Right renal pelvis (tissue), 4 donors: ENCODE data around the gene SASS6. TPM values are rescaled to one million over a fixed set of nuclear protein-coding genes. Genes with fewer than 3 reads are reported as not detected.

Experiments
- DNase-seq, 4 donors: peaks; one replicate each; pipeline ENCODE4 v3.0.0-alpha.2; 2013; ENCODE audit warnings: low read depth in 4 of 4, low spot score in 3 of 4, missing footprints in 1 of 4
- polyA plus RNA-seq, 4 donors: library from polyadenylated mRNA; unstranded; fragments of 120-200 nt; gene quantifications; one replicate each; pipeline ENCODE4 v1.2.1, GENCODE V29; 2013; ENCODE audit not compliant: insufficient read length in 4 of 4

The SASS6 gene, protein sequence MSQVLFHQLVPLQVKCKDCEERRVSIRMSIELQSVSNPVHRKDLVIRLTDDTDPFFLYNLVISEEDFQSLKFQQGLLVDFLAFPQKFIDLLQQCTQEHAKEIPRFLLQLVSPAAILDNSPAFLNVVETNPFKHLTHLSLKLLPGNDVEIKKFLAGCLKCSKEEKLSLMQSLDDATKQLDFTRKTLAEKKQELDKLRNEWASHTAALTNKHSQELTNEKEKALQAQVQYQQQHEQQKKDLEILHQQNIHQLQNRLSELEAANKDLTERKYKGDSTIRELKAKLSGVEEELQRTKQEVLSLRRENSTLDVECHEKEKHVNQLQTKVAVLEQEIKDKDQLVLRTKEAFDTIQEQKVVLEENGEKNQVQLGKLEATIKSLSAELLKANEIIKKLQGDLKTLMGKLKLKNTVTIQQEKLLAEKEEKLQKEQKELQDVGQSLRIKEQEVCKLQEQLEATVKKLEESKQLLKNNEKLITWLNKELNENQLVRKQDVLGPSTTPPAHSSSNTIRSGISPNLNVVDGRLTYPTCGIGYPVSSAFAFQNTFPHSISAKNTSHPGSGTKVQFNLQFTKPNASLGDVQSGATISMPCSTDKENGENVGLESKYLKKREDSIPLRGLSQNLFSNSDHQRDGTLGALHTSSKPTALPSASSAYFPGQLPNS
- 10 to 100 TPM in 2 of 4 donors, 1 to 10 TPM in 2; 7.5 to 10.8 (median 10.0) TPM for polyA plus RNA-seq

DNA sequence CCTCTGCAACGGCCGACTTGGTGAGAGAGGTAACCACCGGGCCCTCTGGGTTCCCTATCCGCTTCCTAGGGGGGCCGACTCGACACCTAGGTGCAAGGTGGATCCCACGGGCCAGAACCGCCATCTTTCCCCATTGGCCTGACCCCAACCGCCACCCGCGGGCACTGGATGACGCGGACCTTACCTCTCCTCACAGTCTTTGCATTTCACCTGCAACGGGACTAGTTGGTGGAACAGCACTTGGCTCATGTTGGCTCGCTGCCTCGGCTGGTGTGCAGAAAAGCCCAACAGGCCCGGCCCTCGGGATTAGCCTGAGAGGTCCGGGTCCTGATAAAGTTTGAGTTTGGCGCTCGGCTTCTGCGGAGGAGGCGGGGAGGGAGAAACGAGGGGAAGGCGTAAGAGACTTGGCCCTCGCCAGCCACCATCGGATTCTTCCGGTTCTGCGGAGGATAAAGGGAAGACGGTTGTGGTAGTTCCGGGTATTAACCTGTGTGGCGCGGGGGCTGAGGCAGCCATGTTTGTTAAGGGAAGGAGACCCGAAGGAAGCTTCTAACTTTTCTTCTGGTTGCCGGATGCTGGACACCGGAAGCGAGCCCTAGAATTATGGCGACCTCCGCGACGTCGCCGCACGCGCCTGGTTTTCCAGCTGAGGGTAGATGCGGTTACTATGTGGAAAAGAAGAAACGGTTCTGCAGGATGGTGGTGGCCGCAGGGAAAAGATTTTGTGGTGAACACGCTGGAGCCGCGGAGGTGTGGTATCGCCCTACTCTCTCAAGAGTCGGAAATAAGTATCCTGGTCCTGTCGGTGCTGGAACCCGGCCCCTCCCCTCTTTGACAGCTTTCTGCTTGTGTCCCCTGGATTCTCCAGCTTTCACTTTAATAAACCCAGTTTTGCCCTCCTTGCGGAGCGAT lies at the start of gene SASS6, which contains the start of gene TRMT13:
Gene SASS6, minus strand, starts transcription at position 365 of the 912 bp plus-strand sequence. Its CDS starts 116 bp downstream, at position 249.
Gene TRMT13, plus strand, starts transcription at position 598 of the 912 bp plus-strand sequence. Its CDS starts 6 bp downstream, at position 604.
- DNase-seq = peak; percentile 89 to 98 (median 97)

DNA sequence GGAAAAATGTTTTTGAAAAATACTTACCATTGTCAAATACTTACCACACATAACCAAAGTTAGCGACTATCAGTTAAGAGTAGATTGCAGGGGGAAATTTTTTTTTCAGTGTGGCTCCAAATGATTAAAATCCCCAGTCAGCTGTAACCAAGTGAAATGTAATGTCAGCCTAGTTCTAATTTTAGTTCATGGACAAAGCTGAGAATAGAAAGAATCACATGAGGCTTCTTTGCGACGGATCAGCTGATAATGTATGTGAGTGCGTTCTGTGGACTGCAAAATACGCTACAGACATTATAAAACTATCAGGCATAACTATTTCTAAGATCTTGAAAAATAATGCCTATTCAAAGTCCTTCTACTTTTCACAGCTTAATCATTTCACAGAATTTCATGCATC lies 45.4 kb upstream of the SASS6 start, which contains the start of gene LRRC39:
Gene LRRC39, minus strand, starts transcription at position 166 of the 400 bp plus-strand sequence. CDS start 9,740 bp downstream, outside the sequence.
- DNase-seq = no peak

DNA sequence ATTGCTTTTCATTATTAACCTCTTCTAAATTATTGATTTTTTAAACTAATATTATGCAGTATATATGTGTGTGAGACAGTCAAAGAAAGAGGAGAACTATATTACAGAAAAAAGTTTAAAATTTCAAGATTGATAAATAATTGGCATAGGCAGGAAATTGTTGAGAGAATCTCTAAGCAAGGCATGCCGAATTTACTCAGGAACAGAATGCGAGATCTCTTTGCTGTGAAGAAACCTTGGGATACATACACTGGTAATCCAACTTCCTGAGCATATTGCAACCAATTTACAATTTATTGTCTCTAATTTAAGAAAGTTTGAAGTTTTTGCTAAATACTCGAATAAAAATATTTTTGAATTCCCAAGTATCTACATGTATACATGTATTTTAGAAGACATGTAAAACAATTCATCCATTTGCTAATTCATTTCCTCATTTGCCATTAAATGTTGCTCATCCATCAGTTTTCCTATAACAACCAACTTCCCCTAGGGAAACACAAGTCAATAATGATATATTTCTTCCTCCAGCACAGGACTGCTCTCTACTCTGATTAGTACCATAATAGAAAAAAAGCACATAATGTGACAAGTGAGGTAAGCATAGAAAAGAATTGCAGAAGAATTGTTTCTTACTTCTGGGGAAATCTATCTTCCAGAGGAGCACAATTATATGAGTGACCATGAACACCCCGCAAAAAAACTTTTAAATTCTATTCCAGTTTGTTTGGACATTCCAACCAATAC lies 44.7 kb upstream of the SASS6 start:
- DNase-seq = no peak

DNA sequence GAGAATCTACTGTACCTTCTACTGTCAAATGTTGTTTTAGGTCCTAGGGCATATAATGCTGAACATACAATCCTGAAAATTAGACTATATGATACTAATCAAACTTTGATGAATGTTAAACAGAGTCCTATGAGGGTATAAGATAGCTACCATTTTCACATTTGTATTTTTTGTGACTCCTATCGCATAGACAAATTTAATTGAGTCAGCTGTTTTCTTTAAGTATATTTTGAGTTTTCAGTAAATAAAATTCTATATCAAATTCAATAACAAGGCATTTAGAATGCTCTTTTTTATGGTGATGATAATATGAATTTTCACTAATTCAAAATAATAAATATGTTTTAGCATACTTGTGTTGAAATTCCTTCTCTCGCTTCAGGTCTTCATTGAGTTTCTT lies 35.3 kb upstream of the SASS6 start:
- DNase-seq = no peak

DNA sequence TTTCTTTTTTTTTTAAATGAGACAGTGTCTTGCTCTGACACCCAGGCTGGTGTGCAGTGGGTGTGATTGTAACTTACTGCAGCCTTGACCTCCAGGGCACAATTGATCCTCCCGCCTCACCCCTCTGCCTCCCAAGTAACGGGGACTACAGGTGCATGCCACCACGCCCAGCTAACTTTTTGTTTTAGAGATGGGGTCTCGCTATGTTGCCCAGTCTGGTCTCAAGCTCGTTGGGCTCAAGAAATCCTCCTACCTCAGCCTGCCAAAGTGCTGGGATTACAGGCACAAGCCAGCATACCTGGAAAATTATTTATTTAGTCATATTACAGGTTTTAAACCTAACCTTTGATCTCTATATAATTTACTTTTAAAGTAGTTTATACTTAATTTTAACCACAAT lies 32.0 kb upstream of the SASS6 start:
- no peak for DNase-seq

DNA sequence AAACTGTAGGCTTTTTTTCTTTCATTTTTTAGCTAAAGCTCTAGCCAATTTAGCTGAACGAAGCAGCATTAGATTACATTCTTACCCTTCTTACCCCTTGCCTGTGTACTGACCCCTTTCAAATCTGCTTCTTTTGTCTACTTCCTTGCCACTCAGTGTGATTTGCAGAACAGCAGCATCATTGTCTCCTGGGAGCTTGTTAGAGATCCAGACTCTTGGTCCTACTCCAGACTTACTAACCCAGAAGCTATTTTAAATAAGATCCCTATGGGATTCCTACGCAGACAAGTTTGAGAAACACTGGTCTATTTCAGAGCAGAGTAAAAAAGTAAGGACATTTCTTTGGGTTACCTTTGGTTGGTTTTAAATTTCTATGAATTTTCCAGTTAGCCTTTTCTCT lies 31.5 kb upstream of the SASS6 start:
- no peak for DNase-seq

DNA sequence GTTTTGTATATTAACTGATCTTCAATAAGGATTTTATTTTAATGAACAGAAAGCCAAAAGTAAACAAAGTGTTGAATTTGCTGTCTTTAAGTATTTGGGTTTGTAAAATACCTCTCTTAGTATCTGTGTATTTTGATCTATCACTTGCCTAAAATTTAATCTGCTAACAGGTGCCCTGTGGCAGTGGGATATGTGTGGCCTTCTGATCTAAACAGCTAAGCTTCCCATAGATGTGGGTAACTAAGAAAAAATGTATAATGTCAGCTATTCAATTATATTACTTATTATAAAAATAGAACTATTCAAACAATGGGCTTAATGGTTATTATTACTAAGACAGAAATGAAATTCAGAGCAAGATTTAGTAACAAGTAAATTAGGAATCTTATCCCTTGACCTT lies 30.2 kb upstream of the SASS6 start:
- DNase-seq = no peak

DNA sequence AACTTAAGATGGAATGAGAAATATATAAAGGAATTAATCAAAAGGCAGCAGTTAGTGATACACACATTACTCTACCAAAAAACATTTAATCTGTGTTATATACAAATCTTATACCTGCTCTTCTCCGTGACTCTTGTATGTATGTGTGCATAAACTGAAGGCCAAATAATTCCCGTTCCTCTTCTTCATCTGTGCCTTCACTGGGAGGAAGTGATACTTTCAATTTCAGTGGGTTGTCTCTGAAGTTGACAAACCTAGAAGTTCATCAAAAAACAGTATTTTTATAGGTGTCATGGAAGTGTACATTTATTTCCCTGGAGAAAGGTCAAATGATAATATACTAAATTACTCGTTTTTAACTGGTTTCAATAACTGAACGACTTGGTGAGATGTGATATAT lies 19.5 kb upstream of the SASS6 start:
- DNase-seq = no peak

DNA sequence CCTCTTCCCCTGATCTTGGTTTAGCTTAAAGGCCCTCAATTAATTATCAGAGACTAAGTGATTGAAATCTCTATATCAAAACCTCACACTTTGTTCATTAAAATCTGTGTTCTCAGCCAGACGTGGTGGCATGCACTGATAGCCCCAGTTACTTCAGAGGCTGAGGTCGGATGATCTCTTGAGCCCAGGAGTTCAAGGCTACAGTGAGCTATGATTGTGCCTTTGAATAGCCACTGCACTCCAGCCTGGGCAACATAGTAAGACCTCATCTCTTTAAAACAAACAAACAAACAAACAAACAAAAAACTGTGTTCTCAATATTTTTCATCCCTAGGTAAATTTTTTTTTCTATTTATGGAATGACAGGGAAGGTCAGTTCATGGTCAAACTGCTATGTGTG lies 18.9 kb upstream of the SASS6 start:
- DNase-seq = no peak

DNA sequence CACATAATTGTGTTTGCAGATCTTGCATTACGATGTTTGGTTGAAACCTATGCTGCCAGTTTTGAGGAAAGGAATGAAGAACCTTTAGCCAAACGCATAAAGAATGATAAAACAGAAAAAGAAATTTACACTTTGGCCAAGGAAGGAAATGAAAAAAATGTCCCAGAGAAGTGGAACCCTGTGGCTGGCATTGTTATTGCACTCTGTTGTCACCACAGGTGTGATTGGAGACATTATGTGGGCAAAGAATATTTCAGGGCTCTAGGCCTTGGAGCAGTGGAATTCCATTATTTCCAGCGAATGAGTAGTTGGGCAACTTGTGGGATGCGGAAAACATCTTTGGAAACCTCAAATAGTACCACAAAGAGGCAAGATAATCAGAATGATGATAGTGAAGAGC lies 15.1 kb upstream of the SASS6 start:
- DNase-seq = no peak

DNA sequence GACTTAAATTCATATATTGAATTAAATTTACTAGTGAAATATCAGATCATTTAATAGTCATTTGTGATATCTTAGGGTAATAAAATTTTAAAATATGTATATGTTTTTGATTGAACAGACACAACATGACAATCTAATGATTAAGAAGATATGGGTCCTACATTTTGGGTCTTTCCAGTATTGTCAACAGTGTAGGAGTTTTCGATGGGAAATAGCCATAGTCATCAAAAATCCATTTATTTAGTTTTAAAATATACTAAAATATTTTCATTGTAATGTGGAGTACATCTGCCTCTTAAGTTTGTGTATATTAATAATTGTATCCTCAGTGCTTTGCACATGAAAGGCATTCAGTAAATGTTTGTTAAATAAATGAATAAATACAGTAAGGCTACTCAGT lies 14.2 kb upstream of the SASS6 start:
- DNase-seq = no peak

DNA sequence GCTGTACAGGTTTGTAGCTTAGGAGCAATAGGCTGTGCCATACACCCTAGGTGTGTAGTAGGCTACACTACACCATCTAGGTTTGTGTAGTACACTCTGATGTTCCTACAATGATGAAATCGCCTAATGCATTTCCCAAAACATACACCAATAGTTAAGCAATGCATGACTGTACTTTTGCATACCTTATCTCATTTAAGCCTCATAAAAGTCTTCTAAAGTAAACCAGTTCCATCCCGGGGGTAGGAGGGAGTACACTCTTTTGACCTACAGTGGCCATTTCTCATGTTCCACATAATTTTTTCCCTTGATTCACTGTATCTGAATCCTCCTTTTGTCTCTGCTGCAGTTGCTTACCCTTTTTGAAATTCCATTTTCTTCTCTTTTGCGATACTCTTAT lies 12.4 kb upstream of the SASS6 start:
- DNase-seq = no peak

DNA sequence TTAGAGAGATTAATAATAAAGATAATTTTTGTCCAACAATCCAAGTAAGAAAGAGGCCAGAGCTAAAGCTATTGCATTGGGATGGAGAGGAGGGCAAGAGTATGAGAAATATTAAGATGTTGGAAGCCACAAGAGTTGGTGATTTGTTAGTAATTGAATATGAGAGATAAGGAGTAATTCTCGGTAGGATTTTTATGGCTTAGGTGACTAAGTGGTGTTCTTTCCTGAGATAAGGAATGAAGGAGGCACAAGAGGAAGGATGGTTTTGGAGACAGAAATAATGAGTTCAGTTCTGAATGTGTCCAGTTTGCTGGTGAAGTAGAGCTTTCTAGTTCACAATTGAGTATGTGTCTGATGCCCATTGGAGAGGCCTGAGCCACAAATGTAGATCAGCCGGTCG lies 9.6 kb upstream of the SASS6 start:
- DNase-seq = no peak

DNA sequence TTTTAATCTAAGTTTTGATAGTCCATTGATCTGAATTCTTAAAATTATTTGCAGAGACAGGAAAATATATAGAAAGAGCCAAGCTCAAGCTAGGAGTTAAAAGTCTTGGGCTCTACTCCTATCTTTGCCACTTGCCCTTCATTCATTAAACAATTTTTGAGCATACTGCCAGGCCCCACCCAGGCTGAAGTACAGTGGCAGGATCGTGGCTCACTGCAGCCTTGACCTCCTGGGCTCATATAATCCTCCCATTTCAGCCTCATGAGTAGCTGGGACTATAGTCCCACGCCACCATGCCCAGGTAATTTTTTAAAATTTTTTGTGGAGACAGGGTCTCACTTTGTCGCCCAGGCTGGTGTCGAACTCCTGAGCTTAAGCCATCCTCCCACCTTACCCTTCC lies 8.5 kb upstream of the SASS6 start:
- DNase-seq = no peak

DNA sequence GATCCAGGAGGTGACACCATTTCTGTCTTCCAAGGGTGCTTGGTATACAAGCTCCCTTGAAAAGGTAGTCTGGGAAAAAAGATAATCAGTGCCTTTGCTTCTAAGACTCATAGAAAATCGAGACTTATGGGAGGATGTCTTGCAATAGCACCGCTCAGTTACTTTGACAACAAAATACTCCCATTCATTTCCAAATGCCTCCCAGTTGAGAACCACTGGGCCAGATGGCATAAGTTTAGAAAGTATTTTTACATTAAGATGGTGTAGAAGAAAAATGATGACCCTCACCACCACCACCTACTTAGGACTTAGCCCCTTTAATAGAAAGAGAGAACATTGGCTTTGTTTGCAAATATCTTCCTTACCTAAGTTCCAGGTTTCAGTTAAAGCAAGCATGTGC lies 4.9 kb upstream of the SASS6 start:
- no peak for DNase-seq

DNA sequence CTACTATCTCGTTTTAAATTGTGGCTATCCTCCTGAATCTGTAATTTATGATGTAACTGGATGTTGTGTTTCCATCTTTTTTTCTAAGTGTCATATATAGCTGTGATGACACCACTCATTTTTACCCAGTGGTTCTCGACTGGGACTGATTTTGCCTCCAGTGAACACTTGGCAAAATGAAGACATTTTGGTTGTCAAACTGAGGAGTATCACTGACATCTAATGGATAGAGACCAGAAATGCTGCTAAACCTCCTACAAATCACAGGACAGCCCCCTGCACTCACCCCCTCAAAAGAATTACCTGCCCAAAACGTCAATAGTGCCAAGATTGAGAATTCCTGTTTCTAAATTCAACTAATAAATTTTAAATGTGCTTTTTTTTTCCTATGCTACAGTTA lies 2.1 kb upstream of the SASS6 start:
- no peak for DNase-seq

DNA sequence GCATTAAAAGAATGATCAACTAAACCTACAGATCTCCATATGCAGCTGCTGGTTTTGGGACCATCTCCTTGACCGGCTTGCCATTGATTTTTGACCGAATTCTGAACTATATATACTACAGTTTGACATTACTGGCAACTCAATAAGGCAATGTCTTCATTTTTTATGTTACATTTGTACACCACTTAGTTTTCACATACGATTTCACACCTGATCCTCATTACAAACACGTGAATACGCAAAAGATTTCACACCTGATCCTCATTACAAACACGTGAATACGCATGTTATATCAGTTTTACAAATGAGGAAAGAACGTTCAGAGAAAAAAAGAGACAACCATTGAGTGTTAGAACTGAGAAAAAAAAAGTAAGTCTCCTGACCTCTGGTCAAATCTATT lies 1.1 kb downstream of the SASS6 start:
- no peak for DNase-seq

DNA sequence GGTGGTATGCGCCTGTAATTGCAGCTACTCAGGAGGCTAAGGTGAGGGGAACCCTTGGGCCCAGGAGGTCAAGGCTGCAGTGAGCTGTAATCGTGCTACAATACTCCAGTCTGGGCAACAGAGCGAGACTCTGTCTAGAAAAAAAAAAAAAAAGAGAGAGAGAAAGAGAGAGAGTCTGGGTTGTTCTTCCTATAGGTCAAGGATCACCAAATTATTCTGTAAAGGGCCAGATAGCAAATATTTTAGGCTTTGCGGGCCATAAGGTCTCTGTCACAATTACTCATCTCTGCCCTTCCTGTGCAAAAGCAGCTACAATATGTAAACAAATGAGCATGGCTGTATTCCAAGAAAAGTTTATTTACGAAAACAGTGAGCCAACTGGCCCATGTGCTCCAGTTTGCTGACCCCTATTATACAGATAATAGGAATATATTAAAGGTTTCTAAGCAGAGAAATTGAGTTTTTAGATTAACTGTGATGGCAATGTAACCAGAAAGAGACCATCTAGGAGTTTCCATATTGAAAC lies 2.1 kb downstream of the SASS6 start:
- DNase-seq = no peak

DNA sequence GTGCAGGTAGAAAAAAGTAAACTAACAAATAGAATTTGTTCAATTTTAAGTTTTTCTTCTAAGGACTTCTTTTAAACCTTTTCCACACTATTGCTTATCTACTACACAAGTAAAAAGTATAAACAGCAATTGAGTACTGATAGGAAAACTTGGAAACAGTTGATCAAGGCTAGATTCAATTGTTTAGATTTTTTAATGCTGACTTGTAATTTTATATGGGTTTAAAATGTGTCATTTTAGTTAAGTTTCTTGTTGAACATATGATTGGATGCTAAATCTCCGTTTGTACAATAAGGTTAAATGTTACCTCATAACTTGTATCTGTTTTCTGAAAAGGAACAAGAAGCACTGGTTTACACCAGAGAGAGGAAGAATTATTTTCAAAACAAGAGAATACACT lies 5.5 kb downstream of the SASS6 start:
- DNase-seq = no peak

DNA sequence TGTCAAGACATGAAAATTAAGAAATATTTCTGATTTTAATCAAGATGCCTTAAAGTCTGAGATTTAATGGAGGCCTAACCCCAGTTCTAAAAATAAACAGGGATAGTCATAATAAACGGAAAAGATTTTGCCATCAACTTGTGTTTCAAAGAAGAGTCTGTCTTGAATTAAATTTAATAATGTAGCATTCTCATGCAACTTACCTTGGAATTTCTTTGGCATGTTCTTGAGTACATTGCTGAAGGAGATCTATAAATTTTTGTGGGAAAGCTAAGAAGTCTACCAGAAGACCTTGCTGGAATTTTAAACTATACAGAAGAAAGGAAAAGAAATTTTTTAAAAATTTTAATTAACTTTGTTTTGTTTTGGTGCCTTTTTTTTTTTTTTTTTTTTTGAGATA lies 10.6 kb downstream of the SASS6 start:
- DNase-seq = no peak
